Keratinocyte (primary cell): ENCODE measurements around the gene UBE2D2. TPM values are rescaled to one million over a fixed set of nuclear protein-coding genes. Genes with fewer than 3 reads are reported as not detected.

Experiments
- DNase-seq: peaks from one replicate; pipeline ENCODE4 v3.0.0-alpha.2; 2011; ENCODE audit warnings: low read depth, missing footprints, low spot score
- FAIRE-seq: peaks from 2 replicates; lab custom pipeline; 2011; peaks lifted over from hg19 to GRCh38; lab: Jason Lieb, UNC
- H2AFZ ChIP-seq: 2 replicates; pipeline ENCODE4 v1.6.0; 2012; ENCODE audit warnings: low read length, control low read depth, inconsistent platforms; ENCODE audit not compliant: control insufficient read depth
- H3K27ac ChIP-seq: 2 replicates; pipeline ENCODE4 v1.5.1; 2011; ENCODE audit warnings: low read length; ENCODE audit not compliant: control insufficient read depth, insufficient read depth
- H3K27me3 ChIP-seq: 3 replicates; pipeline ENCODE4 v1.6.0; 2011; ENCODE audit warnings: low read length; ENCODE audit not compliant: control insufficient read depth, insufficient read depth; ENCODE audit errors: extremely low read depth
- H3K36me3 ChIP-seq, 2 experiments: 2 replicates in 1 of 2; 3 replicates in 1 of 2; pipeline ENCODE4 v1.5.1; 2011; ENCODE audit warnings: low read length in 2 of 2, mild to moderate bottlenecking in 1 of 2; ENCODE audit not compliant: control insufficient read depth in 2 of 2, insufficient read depth in 2 of 2; ENCODE audit errors: extremely low read depth in 1 of 2
- H3K4me1 ChIP-seq: 3 replicates; pipeline ENCODE4 v1.5.1; 2011; ENCODE audit warnings: low read length; ENCODE audit not compliant: control insufficient read depth, insufficient read depth; ENCODE audit errors: extremely low read depth
- H3K4me2 ChIP-seq: 3 replicates; pipeline ENCODE4 v1.6.0; 2011; ENCODE audit warnings: low read depth, low read length; ENCODE audit not compliant: control insufficient read depth, insufficient read depth; ENCODE audit errors: extremely low read depth
- H3K4me3 ChIP-seq, 3 experiments: fragments of 200-600 bp in 1 of 3; sonication (generic) in 1 of 3; 2 replicates in 2 of 3; 3 replicates in 1 of 3; pipeline ENCODE4 v1.5.1; 2011 to 2016; ENCODE audit warnings: low read length in 3 of 3, mild to moderate bottlenecking in 3 of 3, control low read depth in 2 of 3, inconsistent platforms in 1 of 3, low read depth in 1 of 3, mixed read lengths in 1 of 3, mixed run types in 1 of 3, moderate library complexity in 1 of 3; ENCODE audit not compliant: control insufficient read depth in 2 of 3, insufficient read depth in 2 of 3; ENCODE audit errors: extremely low read depth in 1 of 3
- H3K79me2 ChIP-seq: 2 replicates; pipeline ENCODE4 v1.6.0; 2012; ENCODE audit warnings: low read length; ENCODE audit not compliant: control insufficient read depth, insufficient read depth
- H3K9ac ChIP-seq: 3 replicates; pipeline ENCODE4 v1.6.0; 2011; ENCODE audit warnings: low read length; ENCODE audit not compliant: control insufficient read depth, insufficient read depth; ENCODE audit errors: extremely low read depth
- H3K9me1 ChIP-seq: 3 replicates; pipeline ENCODE4 v1.6.0; 2011; ENCODE audit warnings: low read length; ENCODE audit not compliant: control insufficient read depth, insufficient read depth; ENCODE audit errors: extremely low read depth
- H3K9me3 ChIP-seq: 2 replicates; pipeline ENCODE4 v1.5.1; 2012; ENCODE audit warnings: low read depth, low read length; ENCODE audit not compliant: control insufficient read depth
- H4K20me1 ChIP-seq: 3 replicates; pipeline ENCODE4 v1.6.0; 2011; ENCODE audit warnings: low read length; ENCODE audit not compliant: control insufficient read depth, insufficient read depth; ENCODE audit errors: extremely low read depth
- CTCF ChIP-seq, 3 experiments: IDR thresholded peaks in 1 of 3; conservative IDR thresholded peaks in 1 of 3; optimal IDR thresholded peaks in 1 of 3; 2 replicates in 2 of 3; 3 replicates in 1 of 3; pipeline versions ENCODE3 to v1.5.1; 2011; ENCODE audit warnings: low read length in 3 of 3, mild to moderate bottlenecking in 3 of 3, moderate library complexity in 2 of 3, control low read depth in 1 of 3, inconsistent platforms in 1 of 3; ENCODE audit not compliant: insufficient read depth in 2 of 3; ENCODE audit errors: extremely low read depth in 1 of 3
- EZH2 ChIP-seq: IDR thresholded peaks from one replicate; pipeline ENCODE4 v1.6.1; 2012; ENCODE audit warnings: inconsistent platforms, mild to moderate bottlenecking, low read length, moderate library complexity
- dilution Hi-C: fragments of 300-500 bp; cut with MboI; formaldehyde crosslinking; loops from one replicate; pipeline ENCODE4 v1.7.0; 2020; ENCODE audit warnings: low sequenced_read_pairs; ENCODE audit not compliant: extremely low pct_ligation_motif_present
- polyA plus RNA-seq, 5 experiments: library from polyadenylated mRNA; depleted of rRNA in 3 of 5; stranded (reverse) in 3 of 5; stranded (forward) in 1 of 5; unstranded in 1 of 5; fragments of >200 nt; gene quantifications; 1 replicate in 1 of 5; 2 replicates in 3 of 5; 3 replicates in 1 of 5; pipeline versions ENCODE4 v1.2.1 to v1.2.3, GENCODE V29; 2011 to 2012; ENCODE audit warnings: missing spikeins in 2 of 5, low read depth in 1 of 5, low replicate concordance in 1 of 5

The UBE2D2 gene
- polyA plus RNA-seq, 1 donor (not counting 4 experiments of a cell fraction or from before 2014, with no cell fraction given), result 127 TPM

GRCh38 chr5:139645430-139645871 is 84.3 kb downstream of the UBE2D2 start:
- no peaks in the 10 kb centered on the region for H3K36me3 ChIP-seq
- no peaks in the 10 kb centered on the region for H3K79me2 ChIP-seq
- no peak overlapping the region for H2AFZ ChIP-seq
- H3K9me3 ChIP-seq, result no peaks in the 10 kb centered on the region
- no peak for DNase-seq
- H3K4me3 ChIP-seq, result no peak overlapping the region
- H3K27me3 ChIP-seq, result peaks cover 36% of the 10 kb centered on the region
- no peak overlapping the region for H3K27ac ChIP-seq
- no peaks in the 10 kb centered on the region for H4K20me1 ChIP-seq
- peaks cover 7% of the 10 kb centered on the region for H3K4me1 ChIP-seq
- dilution Hi-C loops, result no loop called here
- H3K9ac ChIP-seq, result no peak overlapping the region
- no peak for TF ChIP-seq CTCF (optimal IDR thresholded peaks at IDR 0.05 in 1 of 3, IDR thresholded peaks at IDR 0.05 in 1 of 3, conservative IDR thresholded peaks at IDR 0.05 in 1 of 3; ENCODE audit: extremely low read depth in 1 of 3, insufficient read depth in 2 of 3, low read length in 3 of 3)
- no peak for TF ChIP-seq EZH2
- no peak overlapping the region for H3K4me2 ChIP-seq
- no peaks in the 10 kb centered on the region for H3K9me1 ChIP-seq
- FAIRE-seq, result no peak

GRCh38 chr5:139646111-139646510 is 85.0 kb downstream of the UBE2D2 start:
- no peaks in the 10 kb centered on the region for H3K9me3 ChIP-seq
- no peaks in the 10 kb centered on the region for H3K79me2 ChIP-seq
- dilution Hi-C loops, result no loop called here
- no peaks in the 10 kb centered on the region for H3K36me3 ChIP-seq
- peaks cover 42% of the 10 kb centered on the region for H3K27me3 ChIP-seq
- no peak overlapping the region for H3K9ac ChIP-seq
- no peaks in the 10 kb centered on the region for H4K20me1 ChIP-seq
- H3K27ac ChIP-seq, result no peak overlapping the region
- peaks cover 7% of the 10 kb centered on the region for H3K4me1 ChIP-seq
- H3K4me3 ChIP-seq, result no peak overlapping the region
- no peak for TF ChIP-seq CTCF (optimal IDR thresholded peaks at IDR 0.05 in 1 of 3, IDR thresholded peaks at IDR 0.05 in 1 of 3, conservative IDR thresholded peaks at IDR 0.05 in 1 of 3; ENCODE audit: extremely low read depth in 1 of 3, insufficient read depth in 2 of 3, low read length in 3 of 3)
- no peak for TF ChIP-seq EZH2
- H3K9me1 ChIP-seq, result no peaks in the 10 kb centered on the region
- DNase-seq, result no peak
- H3K4me2 ChIP-seq, result no peak overlapping the region
- no peak overlapping the region for H2AFZ ChIP-seq
- no peak for FAIRE-seq
